ENCODE results near the gene CHST11. TPM values are rescaled to one million over a fixed set of nuclear protein-coding genes. Genes with fewer than 3 reads are reported as not detected.

Gene CHST11
- total and polyA plus RNA-seq, 9 of the 15 experiments (the other 6 are each of a cell fraction or from before 2014, with no cell fraction given), result 2.3 to 38.7 (median 15.0) TPM

GRCh38 chr12:104485651-104486362 lies 29.1 kb downstream of the CHST11 start (continued):
- TF ChIP-seq, protein P1, sequence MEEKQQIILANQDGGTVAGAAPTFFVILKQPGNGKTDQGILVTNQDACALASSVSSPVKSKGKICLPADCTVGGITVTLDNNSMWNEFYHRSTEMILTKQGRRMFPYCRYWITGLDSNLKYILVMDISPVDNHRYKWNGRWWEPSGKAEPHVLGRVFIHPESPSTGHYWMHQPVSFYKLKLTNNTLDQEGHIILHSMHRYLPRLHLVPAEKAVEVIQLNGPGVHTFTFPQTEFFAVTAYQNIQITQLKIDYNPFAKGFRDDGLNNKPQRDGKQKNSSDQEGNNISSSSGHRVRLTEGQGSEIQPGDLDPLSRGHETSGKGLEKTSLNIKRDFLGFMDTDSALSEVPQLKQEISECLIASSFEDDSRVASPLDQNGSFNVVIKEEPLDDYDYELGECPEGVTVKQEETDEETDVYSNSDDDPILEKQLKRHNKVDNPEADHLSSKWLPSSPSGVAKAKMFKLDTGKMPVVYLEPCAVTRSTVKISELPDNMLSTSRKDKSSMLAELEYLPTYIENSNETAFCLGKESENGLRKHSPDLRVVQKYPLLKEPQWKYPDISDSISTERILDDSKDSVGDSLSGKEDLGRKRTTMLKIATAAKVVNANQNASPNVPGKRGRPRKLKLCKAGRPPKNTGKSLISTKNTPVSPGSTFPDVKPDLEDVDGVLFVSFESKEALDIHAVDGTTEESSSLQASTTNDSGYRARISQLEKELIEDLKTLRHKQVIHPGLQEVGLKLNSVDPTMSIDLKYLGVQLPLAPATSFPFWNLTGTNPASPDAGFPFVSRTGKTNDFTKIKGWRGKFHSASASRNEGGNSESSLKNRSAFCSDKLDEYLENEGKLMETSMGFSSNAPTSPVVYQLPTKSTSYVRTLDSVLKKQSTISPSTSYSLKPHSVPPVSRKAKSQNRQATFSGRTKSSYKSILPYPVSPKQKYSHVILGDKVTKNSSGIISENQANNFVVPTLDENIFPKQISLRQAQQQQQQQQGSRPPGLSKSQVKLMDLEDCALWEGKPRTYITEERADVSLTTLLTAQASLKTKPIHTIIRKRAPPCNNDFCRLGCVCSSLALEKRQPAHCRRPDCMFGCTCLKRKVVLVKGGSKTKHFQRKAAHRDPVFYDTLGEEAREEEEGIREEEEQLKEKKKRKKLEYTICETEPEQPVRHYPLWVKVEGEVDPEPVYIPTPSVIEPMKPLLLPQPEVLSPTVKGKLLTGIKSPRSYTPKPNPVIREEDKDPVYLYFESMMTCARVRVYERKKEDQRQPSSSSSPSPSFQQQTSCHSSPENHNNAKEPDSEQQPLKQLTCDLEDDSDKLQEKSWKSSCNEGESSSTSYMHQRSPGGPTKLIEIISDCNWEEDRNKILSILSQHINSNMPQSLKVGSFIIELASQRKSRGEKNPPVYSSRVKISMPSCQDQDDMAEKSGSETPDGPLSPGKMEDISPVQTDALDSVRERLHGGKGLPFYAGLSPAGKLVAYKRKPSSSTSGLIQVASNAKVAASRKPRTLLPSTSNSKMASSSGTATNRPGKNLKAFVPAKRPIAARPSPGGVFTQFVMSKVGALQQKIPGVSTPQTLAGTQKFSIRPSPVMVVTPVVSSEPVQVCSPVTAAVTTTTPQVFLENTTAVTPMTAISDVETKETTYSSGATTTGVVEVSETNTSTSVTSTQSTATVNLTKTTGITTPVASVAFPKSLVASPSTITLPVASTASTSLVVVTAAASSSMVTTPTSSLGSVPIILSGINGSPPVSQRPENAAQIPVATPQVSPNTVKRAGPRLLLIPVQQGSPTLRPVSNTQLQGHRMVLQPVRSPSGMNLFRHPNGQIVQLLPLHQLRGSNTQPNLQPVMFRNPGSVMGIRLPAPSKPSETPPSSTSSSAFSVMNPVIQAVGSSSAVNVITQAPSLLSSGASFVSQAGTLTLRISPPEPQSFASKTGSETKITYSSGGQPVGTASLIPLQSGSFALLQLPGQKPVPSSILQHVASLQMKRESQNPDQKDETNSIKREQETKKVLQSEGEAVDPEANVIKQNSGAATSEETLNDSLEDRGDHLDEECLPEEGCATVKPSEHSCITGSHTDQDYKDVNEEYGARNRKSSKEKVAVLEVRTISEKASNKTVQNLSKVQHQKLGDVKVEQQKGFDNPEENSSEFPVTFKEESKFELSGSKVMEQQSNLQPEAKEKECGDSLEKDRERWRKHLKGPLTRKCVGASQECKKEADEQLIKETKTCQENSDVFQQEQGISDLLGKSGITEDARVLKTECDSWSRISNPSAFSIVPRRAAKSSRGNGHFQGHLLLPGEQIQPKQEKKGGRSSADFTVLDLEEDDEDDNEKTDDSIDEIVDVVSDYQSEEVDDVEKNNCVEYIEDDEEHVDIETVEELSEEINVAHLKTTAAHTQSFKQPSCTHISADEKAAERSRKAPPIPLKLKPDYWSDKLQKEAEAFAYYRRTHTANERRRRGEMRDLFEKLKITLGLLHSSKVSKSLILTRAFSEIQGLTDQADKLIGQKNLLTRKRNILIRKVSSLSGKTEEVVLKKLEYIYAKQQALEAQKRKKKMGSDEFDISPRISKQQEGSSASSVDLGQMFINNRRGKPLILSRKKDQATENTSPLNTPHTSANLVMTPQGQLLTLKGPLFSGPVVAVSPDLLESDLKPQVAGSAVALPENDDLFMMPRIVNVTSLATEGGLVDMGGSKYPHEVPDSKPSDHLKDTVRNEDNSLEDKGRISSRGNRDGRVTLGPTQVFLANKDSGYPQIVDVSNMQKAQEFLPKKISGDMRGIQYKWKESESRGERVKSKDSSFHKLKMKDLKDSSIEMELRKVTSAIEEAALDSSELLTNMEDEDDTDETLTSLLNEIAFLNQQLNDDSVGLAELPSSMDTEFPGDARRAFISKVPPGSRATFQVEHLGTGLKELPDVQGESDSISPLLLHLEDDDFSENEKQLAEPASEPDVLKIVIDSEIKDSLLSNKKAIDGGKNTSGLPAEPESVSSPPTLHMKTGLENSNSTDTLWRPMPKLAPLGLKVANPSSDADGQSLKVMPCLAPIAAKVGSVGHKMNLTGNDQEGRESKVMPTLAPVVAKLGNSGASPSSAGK (IDR thresholded peaks at IDR 0.05), result peak; percentile 58; the same call in 1 of the 2 replicates
- TF ChIP-seq, protein P2, sequence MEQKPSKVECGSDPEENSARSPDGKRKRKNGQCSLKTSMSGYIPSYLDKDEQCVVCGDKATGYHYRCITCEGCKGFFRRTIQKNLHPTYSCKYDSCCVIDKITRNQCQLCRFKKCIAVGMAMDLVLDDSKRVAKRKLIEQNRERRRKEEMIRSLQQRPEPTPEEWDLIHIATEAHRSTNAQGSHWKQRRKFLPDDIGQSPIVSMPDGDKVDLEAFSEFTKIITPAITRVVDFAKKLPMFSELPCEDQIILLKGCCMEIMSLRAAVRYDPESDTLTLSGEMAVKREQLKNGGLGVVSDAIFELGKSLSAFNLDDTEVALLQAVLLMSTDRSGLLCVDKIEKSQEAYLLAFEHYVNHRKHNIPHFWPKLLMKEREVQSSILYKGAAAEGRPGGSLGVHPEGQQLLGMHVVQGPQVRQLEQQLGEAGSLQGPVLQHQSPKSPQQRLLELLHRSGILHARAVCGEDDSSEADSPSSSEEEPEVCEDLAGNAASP (IDR thresholded peaks at IDR 0.05), result peak; percentile 65; the same call in 1 of the 2 replicates
- TF ChIP-seq BACH1 (tag; IDR thresholded peaks at IDR 0.05), result 0 out of 2 replicates have a peak, but pooled peaks have one; percentile 18
- TF ChIP-seq NR4A1 (CRISPR knock-in tag; IDR thresholded peaks at IDR 0.05), result no peak
- TF ChIP-seq NR4A1 (tag; IDR thresholded peaks at IDR 0.05), result 0 out of 2 replicates have a peak, but pooled peaks have one; percentile 43
- no peak for TF ChIP-seq STAT6 (CRISPR knock-in tag; IDR thresholded peaks at IDR 0.05)
- TF ChIP-seq ZC3H4 (CRISPR knock-in tag; IDR thresholded peaks at IDR 0.05; ENCODE audit: borderline replicate concordance), result no peak
- TF ChIP-seq BHLHE40 (IDR thresholded peaks at IDR 0.05; ENCODE audit: low read length), result peak; percentile 55; the same call in 1 of the 2 replicates
- TF ChIP-seq ZNF232 (CRISPR knock-in tag; IDR thresholded peaks at IDR 0.05), result no peak
- TF ChIP-seq ZFP30 (CRISPR knock-in tag; IDR thresholded peaks at IDR 0.05; ENCODE audit: borderline replicate concordance), result no peak
- 0 out of 2 replicates have a peak, but pooled peaks have one; percentile 9 for TF ChIP-seq SMAD4 (CRISPR knock-in tag; conservative IDR thresholded peaks at IDR 0.05)
- TF ChIP-seq TCF3 (CRISPR knock-in tag; IDR thresholded peaks at IDR 0.05), result peak; percentile 29; the same call in 1 of the 2 replicates
